Measurements from ENCODE around the gene CCNJL. TPM values are rescaled to one million over a fixed set of nuclear protein-coding genes. Genes with fewer than 3 reads are reported as not detected.

CCNJL gene
- total RNA-seq, 1 experiment from 2014 or later: 17.4 TPM

DNA sequence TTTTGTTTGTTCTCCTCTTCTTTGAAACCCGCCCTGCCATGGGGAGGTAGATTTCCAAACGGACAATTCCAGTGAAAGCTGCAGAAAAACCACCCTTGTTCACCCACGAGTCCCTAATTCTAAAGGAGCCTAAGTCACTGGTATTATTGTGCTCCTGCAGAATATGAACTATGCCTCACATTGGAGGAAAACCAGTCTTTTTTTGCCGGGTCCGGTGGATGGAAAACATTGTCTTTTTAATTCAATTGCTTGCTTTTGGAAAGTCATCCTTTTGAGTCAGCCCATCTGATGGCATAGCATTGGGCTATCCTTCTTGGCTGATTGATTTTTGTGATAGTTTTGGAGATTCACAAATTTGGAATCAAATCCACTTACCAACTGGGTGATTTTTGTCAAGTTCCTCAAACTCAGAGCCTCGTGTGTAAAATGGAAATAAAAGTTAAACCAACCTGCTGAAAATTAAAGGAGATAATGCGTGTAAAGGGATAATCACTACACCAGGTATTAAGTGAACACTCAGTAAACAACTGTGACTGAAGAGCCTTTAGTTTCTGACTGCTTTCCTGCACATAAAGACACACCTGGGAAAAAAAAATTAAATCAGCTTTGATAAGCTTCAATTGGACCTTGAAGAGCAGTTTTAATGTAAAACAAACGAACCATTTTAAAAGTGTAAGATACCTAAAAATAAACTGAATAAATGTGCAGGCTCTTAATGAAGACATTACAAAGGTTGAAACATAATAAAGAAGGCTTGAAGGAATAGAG, 780 bp upstream of the CCNJL start:
- Mint-ChIP-seq H3K4me1 (ENCODE audit: low read depth, unreplicated experiment) (peaks cover 65% of the 10 kb centered on the region), H3K27ac (ENCODE audit: unreplicated experiment) (peak overlapping the region; percentile 73), H3K4me3 (ENCODE audit: low read depth, unreplicated experiment) (peak overlapping the region; percentile 81), H3K27me3 (ENCODE audit: unreplicated experiment) (no peaks in the 10 kb centered on the region), H3K36me3 (ENCODE audit: insufficient read depth, unreplicated experiment) (peaks cover 33% of the 10 kb centered on the region), H3K9me3 (ENCODE audit: low read depth, unreplicated experiment) (no peaks in the 10 kb centered on the region)
- intact Hi-C loops (cut with micrococcal nuclease; ENCODE audit: unreplicated experiment): loop anchor here (5.0 kb wide), 1 partner anchor 51 kb away; no protein-coding TSS in a partner anchor
- no peak for TF ChIP-seq CTCF (IDR thresholded peaks at IDR 0.05; ENCODE audit: unreplicated experiment)
- BruUV-seq (replicated peaks): TSS peak; percentile 99
- no peak for DNase-seq
- CTCF ChIA-PET: interaction anchor here (0.7 to 1.2 kb wide), 5 partner anchors 13 to 764 kb away, joined by 3 to 4 read pairs (median 4); no protein-coding TSS in a partner anchor

GRCh38 chr5:160311491-160312133, 752 bp downstream of the CCNJL start:
- CTCF ChIA-PET: interaction anchor here (0.6 to 1.2 kb wide), 2 partner anchors 15 to 68 kb away, joined by 4 read pairs; no protein-coding TSS in a partner anchor
- H3K4me3 Mint-ChIP-seq (ENCODE audit: low read depth, unreplicated experiment): peak overlapping the region; percentile 81
- H3K27ac Mint-ChIP-seq (ENCODE audit: unreplicated experiment): no peak overlapping the region
- TF ChIP-seq CTCF (IDR thresholded peaks at IDR 0.05; ENCODE audit: unreplicated experiment): no peak
- intact Hi-C loops (cut with micrococcal nuclease; ENCODE audit: unreplicated experiment): loop anchor here (5.0 kb wide), 1 partner anchor 49 kb away; no protein-coding TSS in a partner anchor
- H3K4me1 Mint-ChIP-seq (ENCODE audit: low read depth, unreplicated experiment): peaks cover 54% of the 10 kb centered on the region
- no peaks in the 10 kb centered on the region for H3K27me3 Mint-ChIP-seq (ENCODE audit: unreplicated experiment)
- BruUV-seq (replicated peaks): no TSS peak
- peaks cover 32% of the 10 kb centered on the region for H3K36me3 Mint-ChIP-seq (ENCODE audit: insufficient read depth, unreplicated experiment)
- peak; percentile 14 for DNase-seq
- H3K9me3 Mint-ChIP-seq (ENCODE audit: low read depth, unreplicated experiment): no peaks in the 10 kb centered on the region

GRCh38 chr5:160310552-160311295, 1.6 kb downstream of the CCNJL start:
- H3K36me3 Mint-ChIP-seq (ENCODE audit: insufficient read depth, unreplicated experiment): peaks cover 23% of the 10 kb centered on the region
- CTCF ChIA-PET: interaction anchor here (0.6 kb wide), 1 partner anchor 67 kb away, joined by 4 read pairs; no protein-coding TSS in a partner anchor
- TF ChIP-seq CTCF (IDR thresholded peaks at IDR 0.05; ENCODE audit: unreplicated experiment): no peak
- no peak for DNase-seq
- H3K4me1 Mint-ChIP-seq (ENCODE audit: low read depth, unreplicated experiment): peaks cover 45% of the 10 kb centered on the region
- intact Hi-C loops (cut with micrococcal nuclease; ENCODE audit: unreplicated experiment): loop anchor here (5.0 kb wide), 1 partner anchor 48 kb away; no protein-coding TSS in a partner anchor
- no peaks in the 10 kb centered on the region for H3K27me3 Mint-ChIP-seq (ENCODE audit: unreplicated experiment)
- no peaks in the 10 kb centered on the region for H3K9me3 Mint-ChIP-seq (ENCODE audit: low read depth, unreplicated experiment)
- no peak overlapping the region for H3K27ac Mint-ChIP-seq (ENCODE audit: unreplicated experiment)
- no TSS peak for BruUV-seq (replicated peaks)
- H3K4me3 Mint-ChIP-seq (ENCODE audit: low read depth, unreplicated experiment): peak overlapping the region; percentile 81

DNA sequence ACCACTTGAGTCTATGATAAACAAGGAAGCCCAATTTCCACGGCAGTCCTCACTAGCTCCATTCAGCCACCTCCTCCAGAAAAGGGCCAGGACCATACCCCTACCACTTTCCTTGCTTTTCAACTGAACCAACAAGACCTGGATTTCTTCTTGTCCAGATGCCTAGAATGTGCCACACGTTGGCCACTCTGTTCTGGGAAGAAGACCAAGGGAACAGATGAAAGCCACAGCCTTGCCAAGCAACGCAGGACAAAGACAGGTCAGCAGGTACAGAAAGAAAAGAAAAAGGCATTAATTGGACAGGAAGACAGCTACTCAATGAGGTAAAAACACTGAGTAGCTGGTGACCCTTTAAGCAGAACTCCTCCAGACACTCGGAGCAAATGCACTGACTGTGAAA, 2.2 kb downstream of the CCNJL start:
- H3K9me3 Mint-ChIP-seq (ENCODE audit: low read depth, unreplicated experiment): no peaks in the 10 kb centered on the region
- CTCF ChIA-PET: no interaction called here
- no TSS peak for BruUV-seq (replicated peaks)
- peaks cover 23% of the 10 kb centered on the region for H3K36me3 Mint-ChIP-seq (ENCODE audit: insufficient read depth, unreplicated experiment)
- no peak for TF ChIP-seq CTCF (IDR thresholded peaks at IDR 0.05; ENCODE audit: unreplicated experiment)
- no peaks in the 10 kb centered on the region for H3K27me3 Mint-ChIP-seq (ENCODE audit: unreplicated experiment)
- H3K4me1 Mint-ChIP-seq (ENCODE audit: low read depth, unreplicated experiment): peaks cover 42% of the 10 kb centered on the region
- peak overlapping the region; percentile 81 for H3K4me3 Mint-ChIP-seq (ENCODE audit: low read depth, unreplicated experiment)
- DNase-seq: no peak
- no peak overlapping the region for H3K27ac Mint-ChIP-seq (ENCODE audit: unreplicated experiment)
- intact Hi-C loops (cut with micrococcal nuclease; ENCODE audit: unreplicated experiment): loop anchor here (5.0 kb wide), 1 partner anchor 48 kb away; no protein-coding TSS in a partner anchor

Measured in Calu3 (cell line).